ENCODE measurements around the gene MTERF2.

Gene MTERF2

DNA sequence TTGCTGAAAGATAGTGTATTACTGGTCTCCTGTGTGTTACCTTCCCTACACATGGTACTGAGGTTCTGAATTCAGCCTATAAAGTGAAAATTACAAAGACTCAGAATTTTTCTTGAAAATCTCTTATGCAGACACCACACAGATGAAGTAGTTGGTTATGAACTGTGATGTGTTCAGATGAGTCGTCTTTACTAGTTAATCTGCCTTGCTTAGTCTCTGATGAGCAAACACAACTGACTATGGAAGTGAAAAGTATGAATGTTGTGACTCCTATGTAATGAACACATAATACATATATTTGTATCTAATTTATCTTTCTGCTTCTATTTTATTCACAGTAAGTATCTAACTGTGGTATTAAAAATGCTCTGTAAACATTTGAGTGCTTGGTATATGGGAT, 4.7 kb downstream of the MTERF2 start:
- Histone ChIP-seq H3K36me3 (ENCODE audit: insufficient read depth, low read length) (peaks cover 30% of the 10 kb centered on the region), H3K4me3 (ENCODE audit: low read length) (no peak overlapping the region)

DNA sequence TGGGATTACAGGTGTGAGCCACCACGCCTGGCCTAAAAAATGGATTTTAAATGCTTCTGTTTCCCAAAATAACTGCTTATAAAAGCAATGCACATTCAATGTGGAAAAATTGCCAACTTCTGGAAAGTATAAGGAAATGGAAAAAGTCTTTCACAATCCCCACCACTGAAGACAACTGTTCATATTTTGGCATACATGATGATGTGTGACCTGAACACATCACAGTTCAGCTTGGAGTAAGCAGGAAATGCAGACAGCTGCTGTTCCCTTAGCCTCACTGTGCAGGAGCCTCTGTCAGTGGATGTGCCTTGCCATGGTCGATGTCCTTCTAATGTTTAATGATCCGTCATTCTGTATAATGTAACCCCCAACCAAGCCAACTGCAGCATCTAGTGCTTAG, 5.2 kb downstream of the MTERF2 start:
- Histone ChIP-seq H3K9me3 (ENCODE audit: low read length) (no peaks in the 10 kb centered on the region), H2AFZ (ENCODE audit: low read depth, low read length) (no peak overlapping the region), H3K27me3 (ENCODE audit: insufficient read depth, low read length) (no peaks in the 10 kb centered on the region), H3K4me3 (ENCODE audit: low read length) (no peak overlapping the region), H3K4me1 (ENCODE audit: insufficient read depth, low read length) (peaks cover 8% of the 10 kb centered on the region), H3K36me3 (ENCODE audit: insufficient read depth, low read length) (peaks cover 30% of the 10 kb centered on the region)

More for the DNA sequence above, 4.7 kb downstream of the MTERF2 start:
- Histone ChIP-seq H2AFZ (ENCODE audit: low read depth, low read length) (no peak overlapping the region), H3K4me1 (ENCODE audit: insufficient read depth, low read length) (peaks cover 8% of the 10 kb centered on the region), H3K9me3 (ENCODE audit: low read length) (no peaks in the 10 kb centered on the region), H3K27me3 (ENCODE audit: insufficient read depth, low read length) (no peaks in the 10 kb centered on the region)

DNA sequence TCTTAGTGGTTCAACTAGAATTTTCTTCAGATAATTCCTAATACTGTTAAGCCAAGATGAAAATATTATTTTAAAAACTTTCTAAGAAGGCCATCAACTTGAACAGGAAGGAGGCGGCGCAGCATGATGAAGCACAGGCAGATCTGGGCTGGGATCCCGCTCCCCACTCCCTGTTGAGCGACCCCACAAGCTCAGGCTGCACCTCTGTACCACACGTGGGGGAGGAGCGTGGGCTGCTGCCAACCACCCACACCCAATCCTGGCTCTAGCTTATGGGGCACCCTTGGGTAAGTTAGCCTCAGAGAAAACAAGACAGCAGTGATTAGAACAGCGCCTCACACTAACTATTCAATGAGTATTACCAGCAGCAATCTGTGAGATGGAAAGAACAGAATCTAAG, 6.0 kb downstream of the MTERF2 start:
- Histone ChIP-seq H3K9me3 (ENCODE audit: low read length) (no peaks in the 10 kb centered on the region), H3K4me3 (ENCODE audit: low read length) (no peak overlapping the region), H3K36me3 (ENCODE audit: insufficient read depth, low read length) (peaks cover 30% of the 10 kb centered on the region), H3K27me3 (ENCODE audit: insufficient read depth, low read length) (no peaks in the 10 kb centered on the region), H3K4me1 (ENCODE audit: insufficient read depth, low read length) (peaks cover 4% of the 10 kb centered on the region), H2AFZ (ENCODE audit: low read depth, low read length) (no peak overlapping the region)

DNA sequence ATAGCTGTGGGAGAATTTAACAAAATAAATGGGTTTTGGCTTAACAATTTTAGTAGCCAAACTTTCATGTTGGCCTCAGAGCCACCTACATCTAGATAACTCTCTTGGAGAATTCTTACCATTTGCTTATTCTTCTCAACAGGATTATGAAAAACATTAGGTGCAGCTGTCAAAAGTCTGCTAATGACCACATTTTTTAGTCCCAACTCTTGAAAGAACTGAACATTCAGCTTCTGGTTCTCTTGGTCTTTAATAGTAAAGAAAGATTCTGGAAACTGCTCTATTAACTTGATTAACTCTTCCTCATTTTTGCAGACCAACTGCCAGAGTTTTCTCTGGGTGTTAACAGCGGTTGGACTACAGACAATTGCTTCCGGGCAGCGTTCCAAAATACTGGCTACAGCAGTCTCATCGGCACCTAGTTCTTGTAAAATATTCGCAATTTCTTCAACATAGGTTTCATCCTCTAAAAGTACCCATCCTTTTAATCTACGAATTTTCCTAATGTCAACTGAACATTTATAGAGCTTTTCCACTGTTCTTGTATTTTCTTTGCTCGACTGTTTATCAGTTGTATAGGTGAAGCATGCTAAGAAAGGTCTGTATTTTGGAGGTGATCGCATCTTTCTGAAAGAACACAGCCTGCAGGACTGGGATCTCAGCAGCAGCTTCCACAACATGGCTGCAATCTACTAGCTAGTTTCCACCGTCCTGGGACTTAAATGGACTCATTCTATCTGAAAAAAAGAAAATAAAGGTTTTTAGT, 8.7 kb downstream of the MTERF2 start:
- H3K36me3 ChIP-seq (ENCODE audit: insufficient read depth, low read length) = peaks cover 11% of the 10 kb centered on the region
- no peaks in the 10 kb centered on the region for H3K27me3 ChIP-seq (ENCODE audit: insufficient read depth, low read length)
- no peaks in the 10 kb centered on the region for H3K4me1 ChIP-seq (ENCODE audit: insufficient read depth, low read length)
- no peaks in the 10 kb centered on the region for H3K9me3 ChIP-seq (ENCODE audit: low read length)
- H2AFZ ChIP-seq (ENCODE audit: low read depth, low read length) = no peak overlapping the region
- H3K4me3 ChIP-seq (ENCODE audit: low read length) = no peak overlapping the region

DNA sequence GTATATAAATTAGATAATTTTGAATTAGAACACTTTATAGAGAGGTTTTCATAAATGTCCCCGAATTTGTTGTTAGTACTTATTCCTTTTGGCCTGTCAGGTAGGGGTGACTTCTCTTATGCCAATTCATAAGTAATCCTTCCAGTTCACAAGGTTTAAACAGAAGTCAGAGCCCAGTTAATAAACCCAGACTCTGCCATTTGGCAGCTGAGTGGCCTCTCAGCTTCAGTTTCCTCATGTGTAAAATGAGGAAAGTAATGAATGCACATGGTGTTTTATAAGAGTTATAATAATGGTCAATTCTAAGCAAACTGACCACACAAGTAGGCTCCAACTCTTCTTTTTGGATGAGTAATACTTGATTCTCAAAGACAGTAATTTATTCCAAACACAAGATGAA, 10.3 kb downstream of the MTERF2 start:
- H3K27me3 ChIP-seq (ENCODE audit: insufficient read depth, low read length) = no peaks in the 10 kb centered on the region
- H3K36me3 ChIP-seq (ENCODE audit: insufficient read depth, low read length) = peaks cover 12% of the 10 kb centered on the region
- no peak overlapping the region for H2AFZ ChIP-seq (ENCODE audit: low read depth, low read length)
- no peaks in the 10 kb centered on the region for H3K4me1 ChIP-seq (ENCODE audit: insufficient read depth, low read length)
- no peak overlapping the region for H3K4me3 ChIP-seq (ENCODE audit: low read length)
- no peaks in the 10 kb centered on the region for H3K9me3 ChIP-seq (ENCODE audit: low read length)

DNA sequence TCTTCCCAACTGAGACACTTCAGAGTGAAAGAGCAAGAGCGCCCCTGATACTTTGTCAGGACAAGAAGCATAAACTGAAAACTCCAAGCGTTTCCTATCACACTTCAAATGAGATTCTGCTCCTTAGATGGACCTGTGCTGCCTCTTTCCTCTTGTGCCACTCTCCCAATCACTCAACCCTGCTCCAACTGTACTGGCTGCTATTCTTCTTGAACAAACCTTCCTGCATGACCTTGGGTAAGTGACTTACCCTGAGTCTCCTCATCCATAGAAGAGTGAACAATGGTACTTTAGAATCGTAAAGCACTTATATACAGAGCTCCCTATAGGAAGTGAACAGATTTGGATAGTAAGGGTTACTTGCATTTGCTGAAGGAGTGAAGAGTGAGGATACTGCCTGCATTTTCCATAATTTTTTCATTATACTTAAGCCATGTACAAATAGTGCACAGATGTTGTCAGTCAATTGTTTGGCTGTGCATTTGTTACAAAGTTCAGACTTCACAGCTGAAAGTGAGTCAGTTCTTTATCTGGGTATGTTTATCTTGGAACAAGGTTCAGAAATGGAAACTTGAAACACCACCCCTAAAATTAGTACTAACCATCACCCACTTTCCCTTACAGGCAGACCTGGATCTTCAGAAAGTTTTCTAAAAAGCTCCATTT, 10.8 kb downstream of the MTERF2 start:
- peaks cover 17% of the 10 kb centered on the region for H3K36me3 ChIP-seq (ENCODE audit: insufficient read depth, low read length)
- H3K27me3 ChIP-seq (ENCODE audit: insufficient read depth, low read length) = no peaks in the 10 kb centered on the region
- H3K4me1 ChIP-seq (ENCODE audit: insufficient read depth, low read length) = no peaks in the 10 kb centered on the region
- H3K9me3 ChIP-seq (ENCODE audit: low read length) = no peaks in the 10 kb centered on the region
- no peak overlapping the region for H3K4me3 ChIP-seq (ENCODE audit: low read length)
- H2AFZ ChIP-seq (ENCODE audit: low read depth, low read length) = no peak overlapping the region

DNA sequence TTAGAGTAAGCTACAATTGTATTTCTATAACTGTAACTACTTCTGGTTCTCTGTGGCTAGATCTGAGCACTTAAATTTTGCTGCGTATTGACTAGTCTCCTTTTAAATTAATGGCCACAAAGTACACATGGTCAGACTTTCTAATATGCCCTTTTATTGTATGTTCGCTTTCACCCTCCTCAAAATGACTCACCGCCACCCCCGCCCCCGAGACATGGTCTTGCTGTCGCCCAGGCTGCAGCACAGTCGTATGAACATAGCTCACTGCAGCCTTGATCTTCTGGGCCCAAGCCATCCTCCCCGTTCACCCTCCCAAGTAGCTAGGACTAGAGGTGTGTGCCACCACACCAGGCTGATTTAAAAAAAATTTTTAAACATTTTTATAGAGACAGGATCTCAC, 11.8 kb downstream of the MTERF2 start:
- H3K4me1 ChIP-seq (ENCODE audit: insufficient read depth, low read length) = no peaks in the 10 kb centered on the region
- H3K4me3 ChIP-seq (ENCODE audit: low read length) = no peak overlapping the region
- no peaks in the 10 kb centered on the region for H3K9me3 ChIP-seq (ENCODE audit: low read length)
- no peak overlapping the region for H2AFZ ChIP-seq (ENCODE audit: low read depth, low read length)
- H3K27me3 ChIP-seq (ENCODE audit: insufficient read depth, low read length) = no peaks in the 10 kb centered on the region
- H3K36me3 ChIP-seq (ENCODE audit: insufficient read depth, low read length) = peaks cover 21% of the 10 kb centered on the region

DNA sequence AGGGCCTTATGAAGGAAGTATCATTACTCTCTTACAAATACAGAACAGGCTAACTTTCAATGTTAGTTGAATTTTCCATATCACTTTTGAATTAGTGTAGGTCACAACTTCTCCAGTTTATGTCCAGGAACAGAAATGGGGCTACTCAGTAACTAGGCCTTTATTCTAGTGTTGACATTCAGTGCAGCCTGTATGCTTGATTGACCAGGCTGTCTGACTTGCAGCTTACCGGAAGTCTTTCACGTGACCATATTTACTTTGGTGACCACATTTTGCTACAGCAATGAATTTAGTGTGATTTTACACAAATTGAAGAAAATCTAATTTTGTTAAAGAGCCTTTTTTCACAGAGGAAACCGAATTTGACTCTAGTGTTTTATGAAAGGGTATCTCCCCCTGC, 12.4 kb downstream of the MTERF2 start:
- no peaks in the 10 kb centered on the region for H3K4me1 ChIP-seq (ENCODE audit: insufficient read depth, low read length)
- no peaks in the 10 kb centered on the region for H3K9me3 ChIP-seq (ENCODE audit: low read length)
- H3K36me3 ChIP-seq (ENCODE audit: insufficient read depth, low read length) = peaks cover 20% of the 10 kb centered on the region
- no peak overlapping the region for H3K4me3 ChIP-seq (ENCODE audit: low read length)
- H2AFZ ChIP-seq (ENCODE audit: low read depth, low read length) = no peak overlapping the region
- H3K27me3 ChIP-seq (ENCODE audit: insufficient read depth, low read length) = no peaks in the 10 kb centered on the region

DNA sequence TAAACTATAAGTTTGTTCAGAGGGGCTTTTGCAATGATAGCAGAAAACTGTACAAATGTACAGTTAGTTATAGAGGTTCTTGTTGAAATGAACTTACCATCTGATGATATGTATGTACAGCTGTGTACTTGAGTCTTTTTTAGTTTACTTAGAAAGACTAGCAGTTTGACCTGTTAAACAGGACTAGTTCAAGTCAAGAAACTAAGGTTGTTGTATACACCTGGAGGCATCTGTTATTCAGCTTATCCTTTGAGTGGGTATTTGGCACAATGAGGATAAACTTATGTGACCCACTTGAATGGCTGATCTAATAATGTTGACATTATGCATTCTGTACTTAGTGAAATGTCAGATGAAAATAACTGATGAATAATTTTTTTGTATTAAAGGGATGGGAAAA, 13.4 kb downstream of the MTERF2 start:
- H2AFZ ChIP-seq (ENCODE audit: low read depth, low read length) = no peak overlapping the region
- no peaks in the 10 kb centered on the region for H3K4me1 ChIP-seq (ENCODE audit: insufficient read depth, low read length)
- no peak overlapping the region for H3K4me3 ChIP-seq (ENCODE audit: low read length)
- peaks cover 24% of the 10 kb centered on the region for H3K36me3 ChIP-seq (ENCODE audit: insufficient read depth, low read length)
- H3K27me3 ChIP-seq (ENCODE audit: insufficient read depth, low read length) = no peaks in the 10 kb centered on the region
- no peaks in the 10 kb centered on the region for H3K9me3 ChIP-seq (ENCODE audit: low read length)

DNA sequence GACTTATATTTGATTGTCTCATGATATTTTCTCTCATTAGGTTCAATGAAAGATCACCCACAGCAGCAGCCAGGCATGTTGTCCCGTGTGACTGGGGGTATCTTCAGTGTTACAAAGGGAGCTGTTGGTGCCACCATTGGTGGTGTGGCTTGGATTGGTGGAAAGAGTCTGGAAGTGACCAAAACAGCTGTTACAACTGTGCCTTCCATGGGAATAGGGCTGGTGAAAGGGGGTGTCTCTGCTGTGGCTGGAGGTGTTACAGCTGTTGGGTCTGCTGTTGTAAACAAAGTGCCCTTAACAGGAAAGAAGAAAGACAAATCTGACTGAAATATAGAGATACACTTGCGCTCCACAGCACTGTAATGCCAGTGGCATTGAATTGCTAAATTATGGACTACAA, 15.9 kb downstream of the MTERF2 start:
- Histone ChIP-seq H3K36me3 (ENCODE audit: insufficient read depth, low read length) (peaks cover 37% of the 10 kb centered on the region), H3K4me1 (ENCODE audit: insufficient read depth, low read length) (no peaks in the 10 kb centered on the region), H3K4me3 (ENCODE audit: low read length) (no peak overlapping the region), H3K27me3 (ENCODE audit: insufficient read depth, low read length) (no peaks in the 10 kb centered on the region), H2AFZ (ENCODE audit: low read depth, low read length) (no peak overlapping the region), H3K9me3 (ENCODE audit: low read length) (peaks cover under 1% of the 10 kb centered on the region)

DNA sequence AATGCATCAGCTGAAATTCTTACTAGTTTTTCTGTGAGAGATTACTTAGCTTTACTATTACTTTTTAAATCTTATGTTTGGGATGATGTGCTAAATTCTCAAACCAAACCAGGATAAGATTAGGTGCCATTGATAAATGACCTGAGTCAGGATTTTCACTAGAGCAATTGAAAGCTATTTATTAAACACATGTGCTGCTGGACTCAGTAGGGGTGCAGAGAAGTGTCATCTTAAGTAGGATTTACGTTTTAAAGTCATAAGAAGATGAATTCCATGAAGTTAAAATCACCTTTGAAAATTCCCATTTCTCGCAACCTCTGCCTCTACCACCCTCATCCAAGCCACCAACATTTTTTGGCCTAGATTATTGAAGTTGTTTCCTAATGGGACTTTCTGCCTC, 22.4 kb downstream of the MTERF2 start:
- peaks cover 1% of the 10 kb centered on the region for H3K9me3 ChIP-seq (ENCODE audit: low read length)
- H3K4me1 ChIP-seq (ENCODE audit: insufficient read depth, low read length) = no peaks in the 10 kb centered on the region
- no peaks in the 10 kb centered on the region for H3K27me3 ChIP-seq (ENCODE audit: insufficient read depth, low read length)
- peaks cover 36% of the 10 kb centered on the region for H3K36me3 ChIP-seq (ENCODE audit: insufficient read depth, low read length)
- H3K4me3 ChIP-seq (ENCODE audit: low read length) = no peak overlapping the region
- no peak overlapping the region for H2AFZ ChIP-seq (ENCODE audit: low read depth, low read length)

DNA sequence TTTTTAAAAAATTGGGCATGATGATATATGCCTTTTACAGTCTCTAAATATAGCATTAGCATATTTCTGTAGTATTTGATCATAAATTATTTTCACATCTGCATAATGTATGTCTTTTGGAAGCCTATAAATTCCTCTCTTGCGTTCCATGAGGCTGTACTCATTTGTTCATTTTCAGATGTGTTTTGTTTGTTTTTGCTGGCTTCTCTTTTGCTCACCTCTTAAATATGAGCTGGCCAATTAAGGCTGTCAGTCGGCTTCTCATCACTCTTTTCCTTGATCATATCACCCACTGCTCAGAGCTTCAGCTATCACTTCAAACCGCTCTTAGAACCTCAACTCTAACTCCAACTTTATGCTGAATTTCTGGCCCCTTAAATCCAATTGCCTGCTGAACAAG, 24.7 kb downstream of the MTERF2 start:
- H3K9me3 ChIP-seq (ENCODE audit: low read length) = peaks cover 1% of the 10 kb centered on the region
- H3K4me1 ChIP-seq (ENCODE audit: insufficient read depth, low read length) = peaks cover 11% of the 10 kb centered on the region
- no peak overlapping the region for H3K4me3 ChIP-seq (ENCODE audit: low read length)
- H2AFZ ChIP-seq (ENCODE audit: low read depth, low read length) = no peak overlapping the region
- H3K36me3 ChIP-seq (ENCODE audit: insufficient read depth, low read length) = peaks cover 18% of the 10 kb centered on the region
- no peaks in the 10 kb centered on the region for H3K27me3 ChIP-seq (ENCODE audit: insufficient read depth, low read length)

DNA sequence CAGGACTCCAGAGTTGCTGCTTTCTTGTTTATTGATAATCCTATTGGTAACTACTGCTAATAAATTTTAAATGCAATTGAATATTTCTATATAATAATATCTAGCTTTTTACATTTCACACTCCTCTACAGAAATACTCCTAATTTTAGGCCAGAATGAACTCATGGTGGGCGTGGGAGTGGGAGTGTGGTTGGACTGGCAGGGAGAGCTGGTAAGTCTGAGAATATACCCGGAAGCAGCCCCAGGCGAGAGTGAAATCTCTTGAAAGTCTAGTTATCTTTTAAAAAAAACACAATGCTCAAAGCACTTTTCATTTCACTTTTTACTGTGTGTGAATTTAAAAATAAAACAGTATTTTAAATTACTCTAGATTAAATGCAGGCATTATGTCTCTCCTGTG, 26.5 kb downstream of the MTERF2 start:
- H3K9me3 ChIP-seq (ENCODE audit: low read length) = no peaks in the 10 kb centered on the region
- H3K4me3 ChIP-seq (ENCODE audit: low read length) = no peak overlapping the region

More for the DNA sequence above, 26.5 kb downstream of the MTERF2 start:
- Histone ChIP-seq H3K27me3 (ENCODE audit: insufficient read depth, low read length) (no peaks in the 10 kb centered on the region), H3K36me3 (ENCODE audit: insufficient read depth, low read length) (peaks cover 11% of the 10 kb centered on the region), H3K4me1 (ENCODE audit: insufficient read depth, low read length) (peaks cover 16% of the 10 kb centered on the region), H2AFZ (ENCODE audit: low read depth, low read length) (no peak overlapping the region)

Measured in neuron (in vitro differentiated cells).